Caco-2 (cell line): ENCODE results near the gene TADA2B. TPM values are rescaled to one million over a fixed set of nuclear protein-coding genes. Genes with fewer than 3 reads are reported as not detected.

Experiments
- BruUV-seq: library from RNA; stranded (reverse); fragments of 400-500 nt; replicated peaks from 2 replicates; lab custom pipeline; 2021; lab: Mats Ljungman, UMichigan
- CTCF ChIA-PET: fragments of 300-600 bp; sonication (Branson Sonifier 250); formaldehyde crosslinking; loops from one replicate; lab custom pipeline; 2022; ENCODE audit warnings: antibody characterized with exemption; lab: Charles Lee
- POLR2A ChIA-PET: fragments of 300-600 bp; sonication (Branson Sonifier 250); formaldehyde crosslinking; loops from one replicate; lab custom pipeline; 2022; ENCODE audit warnings: antibody characterized with exemption; lab: Charles Lee
- DNase-seq, 2 experiments: peaks; one replicate each; pipeline versions ENCODE4 v3.0.0 to v3.0.0-alpha.2; 2020 to 2022
- H3K27me3 ChIP-seq: replicated peaks from 2 replicates; pipeline ENCODE4 v1.6.0; 2011; ENCODE audit warnings: low read length; ENCODE audit not compliant: control insufficient read depth, insufficient read depth
- H3K36me3 ChIP-seq: 2 replicates; pipeline ENCODE4 v1.5.1; 2011; ENCODE audit warnings: low read length; ENCODE audit not compliant: control insufficient read depth, insufficient read depth
- H3K4me1 ChIP-seq: fragments of 250-450 bp; sonication (Bioruptor Pico); 2 replicates; pipeline ENCODE4 v1.5.1; 2020; ENCODE audit warnings: mild to moderate bottlenecking
- H3K4me3 ChIP-seq: 2 replicates; pipeline ENCODE4 v1.5.1; 2011; ENCODE audit warnings: low read depth, mild to moderate bottlenecking, control low read depth, low read length
- H3K9me3 ChIP-seq: fragments of 250-450 bp; sonication (Bioruptor Pico); 2 replicates; pipeline ENCODE4 v1.5.1; 2020; ENCODE audit warnings: mild to moderate bottlenecking, moderate library complexity
- H3K27ac Mint-ChIP-seq: one replicate; pipeline ENCODE4 v1.8.0; 2022; ENCODE audit warnings: mixed read lengths; ENCODE audit not compliant: unreplicated experiment
- H3K27me3 Mint-ChIP-seq: one replicate; pipeline ENCODE4 v1.8.0; 2022; ENCODE audit warnings: mixed read lengths; ENCODE audit not compliant: insufficient read depth, unreplicated experiment
- H3K36me3 Mint-ChIP-seq: one replicate; pipeline ENCODE4 v1.8.0; 2022; ENCODE audit warnings: mild to moderate bottlenecking, mixed read lengths; ENCODE audit not compliant: insufficient read depth, unreplicated experiment
- H3K4me1 Mint-ChIP-seq: one replicate; pipeline ENCODE4 v1.8.0; 2022; ENCODE audit warnings: low read depth, mixed read lengths; ENCODE audit not compliant: unreplicated experiment
- H3K4me3 Mint-ChIP-seq: one replicate; pipeline ENCODE4 v1.8.0; 2022; ENCODE audit warnings: mild to moderate bottlenecking, moderate library complexity, mixed read lengths; ENCODE audit not compliant: unreplicated experiment
- H3K9me3 Mint-ChIP-seq: one replicate; pipeline ENCODE4 v1.8.0; 2022; ENCODE audit warnings: mixed read lengths; ENCODE audit not compliant: unreplicated experiment
- CTCF ChIP-seq, 2 experiments: fragments of 200-600 bp in 1 of 2; IDR thresholded peaks; 1 replicate in 1 of 2; 2 replicates in 1 of 2; pipeline versions ENCODE4 v1.5.1 to v1.8.0; 2011 to 2022; ENCODE audit warnings: antibody characterized with exemption in 1 of 2, control low read depth in 1 of 2, inconsistent platforms in 1 of 2, low read depth in 1 of 2, low read length in 1 of 2, mild to moderate bottlenecking in 1 of 2, moderate library complexity in 1 of 2; ENCODE audit not compliant: insufficient read depth in 1 of 2, severe bottlenecking in 1 of 2, unreplicated experiment in 1 of 2
- intact Hi-C: fragments of 100-400 bp; cut with micrococcal nuclease; formaldehyde crosslinking; loops from one replicate; pipeline ENCODE4 v1.10.0; 2022; ENCODE audit not compliant: unreplicated experiment
- total RNA-seq: library from RNA; stranded (reverse); gene quantifications from 2 replicates; pipeline ENCODE4 v1.2.3, GENCODE V29; 2022

The TADA2B gene
- total RNA-seq, 1 experiment from 2014 or later: 21.8 TPM

GRCh38 chr4:7006411-7006810 lies 36.8 kb upstream of the TADA2B start:
- Mint-ChIP-seq H3K27ac (no peak overlapping the region), H3K36me3 (peaks cover 84% of the 10 kb centered on the region), H3K27me3 (no peaks in the 10 kb centered on the region), H3K9me3 (no peaks in the 10 kb centered on the region), H3K4me1 (peaks cover 19% of the 10 kb centered on the region), H3K4me3 (no peak overlapping the region)
- TF ChIP-seq CTCF (IDR thresholded peaks at IDR 0.05; ENCODE audit: insufficient read depth in 1 of 2, low read depth in 1 of 2, low read length in 1 of 2, severe bottlenecking in 1 of 2, unreplicated experiment in 1 of 2): no peak
- no TSS peak for BruUV-seq
- no peak for DNase-seq
- Histone ChIP-seq H3K4me3 (no peak overlapping the region), H3K36me3 (peaks cover 3% of the 10 kb centered on the region), H3K4me1 (peaks cover 12% of the 10 kb centered on the region), H3K9me3 (no peaks in the 10 kb centered on the region), H3K27me3 (no peaks in the 10 kb centered on the region)
- intact Hi-C loops: no loop called here
- ChIA-PET POLR2A (no interaction called here), CTCF (interaction anchor here (1.1 kb wide), 1 partner anchor 29 kb away, joined by 4 read pairs; no protein-coding TSS in a partner anchor)

GRCh38 chr4:7007142-7007907 lies 35.8 kb upstream of the TADA2B start:
- BruUV-seq: no TSS peak
- H3K27me3 ChIP-seq: no peaks in the 10 kb centered on the region
- Mint-ChIP-seq H3K4me3 (no peak overlapping the region), H3K4me1 (peaks cover 19% of the 10 kb centered on the region), H3K27ac (peak overlapping the region; percentile 32), H3K36me3 (peaks cover 86% of the 10 kb centered on the region), H3K9me3 (no peaks in the 10 kb centered on the region), H3K27me3 (no peaks in the 10 kb centered on the region)
- H3K9me3 ChIP-seq: no peaks in the 10 kb centered on the region
- peaks cover 3% of the 10 kb centered on the region for H3K36me3 ChIP-seq
- peak in 1 of 2 experiments; percentile 6 for TF ChIP-seq CTCF (IDR thresholded peaks at IDR 0.05; ENCODE audit: insufficient read depth in 1 of 2, low read depth in 1 of 2, low read length in 1 of 2, severe bottlenecking in 1 of 2, unreplicated experiment in 1 of 2)
- POLR2A ChIA-PET: no interaction called here
- H3K4me3 ChIP-seq: no peak overlapping the region
- DNase-seq: peak in 1 of 2 experiments; percentile 36
- intact Hi-C loops: loop anchor here (1.0 kb wide), 1 partner anchor 33 kb away; no protein-coding TSS in a partner anchor
- CTCF ChIA-PET: interaction anchor here (0.6 to 1.7 kb wide), 9 partner anchors 9 to 626 kb away, joined by 3 to 6 read pairs (median 3); no protein-coding TSS in a partner anchor
- peaks cover 12% of the 10 kb centered on the region for H3K4me1 ChIP-seq

GRCh38 chr4:7007944-7008343 lies 35.2 kb upstream of the TADA2B start:
- CTCF ChIA-PET: interaction anchor here (0.6 to 1.7 kb wide), 4 partner anchors 11 to 627 kb away, joined by 3 to 6 read pairs (median 4); no protein-coding TSS in a partner anchor
- H3K27me3 Mint-ChIP-seq: no peaks in the 10 kb centered on the region
- POLR2A ChIA-PET: no interaction called here

More at GRCh38 chr4:7007944-7008343, 35.2 kb upstream of the TADA2B start:
- no peak for TF ChIP-seq CTCF (IDR thresholded peaks at IDR 0.05; ENCODE audit: insufficient read depth in 1 of 2, low read depth in 1 of 2, low read length in 1 of 2, severe bottlenecking in 1 of 2, unreplicated experiment in 1 of 2)
- BruUV-seq: no TSS peak
- H3K36me3 ChIP-seq: peaks cover 3% of the 10 kb centered on the region
- H3K4me3 ChIP-seq: no peak overlapping the region
- DNase-seq: peak in 1 of 2 experiments; percentile 55
- Mint-ChIP-seq H3K4me3 (no peak overlapping the region), H3K4me1 (peaks cover 19% of the 10 kb centered on the region), H3K27ac (no peak overlapping the region), H3K9me3 (no peaks in the 10 kb centered on the region), H3K36me3 (peaks cover 85% of the 10 kb centered on the region)
- H3K4me1 ChIP-seq: peaks cover 12% of the 10 kb centered on the region
- no peaks in the 10 kb centered on the region for H3K9me3 ChIP-seq
- intact Hi-C loops: loop anchor here (1.0 to 2.0 kb wide), 2 partner anchors 21 to 34 kb away; no protein-coding TSS in a partner anchor
- no peaks in the 10 kb centered on the region for H3K27me3 ChIP-seq
